GM10847 (cell line): ENCODE results near the gene PTGFR.

Experiments used
- POLR2A ChIP-seq: IDR thresholded peaks from 2 replicates; pipeline ENCODE4 v1.6.1; 2011; ENCODE audit not compliant: insufficient read length; ENCODE audit errors: extremely low read depth

PTGFR gene

GRCh38 chr1:78490861-78491450 is at the start of gene PTGFR:
Gene PTGFR (plus strand): TSS chr1:78490974. CDS start chr1:78492744, 1,770 bp downstream.
- TF ChIP-seq POLR2A = no peak

GRCh38 chr1:78441921-78442320 is 48.9 kb upstream of the PTGFR start:
- TF ChIP-seq POLR2A = no peak

- TF ChIP-seq POLR2A = no peak
Observed at GRCh38 chr1:78447086-78447485, 43.7 kb upstream of the PTGFR start.

- no peak for TF ChIP-seq POLR2A
Observed at GRCh38 chr1:78464449-78464891, 26.3 kb upstream of the PTGFR start.

- no peak for TF ChIP-seq POLR2A
Observed at GRCh38 chr1:78465143-78465542, 25.6 kb upstream of the PTGFR start.

GRCh38 chr1:78468521-78468920 is 22.3 kb upstream of the PTGFR start:
- no peak for TF ChIP-seq POLR2A

GRCh38 chr1:78469576-78469975 is 21.2 kb upstream of the PTGFR start:
- no peak for TF ChIP-seq POLR2A

GRCh38 chr1:78471890-78472620 is 18.7 kb upstream of the PTGFR start:
- TF ChIP-seq POLR2A = no peak

- no peak for TF ChIP-seq POLR2A
Observed at GRCh38 chr1:78472851-78473496, 17.8 kb upstream of the PTGFR start.

GRCh38 chr1:78474092-78474491 is 16.7 kb upstream of the PTGFR start:
- TF ChIP-seq POLR2A = no peak

- no peak for TF ChIP-seq POLR2A
Observed at GRCh38 chr1:78475888-78476610, 14.7 kb upstream of the PTGFR start.

GRCh38 chr1:78483903-78484302 is 6.9 kb upstream of the PTGFR start:
- no peak for TF ChIP-seq POLR2A

- no peak for TF ChIP-seq POLR2A
Observed at GRCh38 chr1:78491451-78492071, 787 bp downstream of the PTGFR start.

- no peak for TF ChIP-seq POLR2A
Observed at GRCh38 chr1:78492386-78492950, 1.7 kb downstream of the PTGFR start.

- TF ChIP-seq POLR2A = no peak
Observed at GRCh38 chr1:78493451-78493850, 2.7 kb downstream of the PTGFR start.

GRCh38 chr1:78497201-78497600 is 6.4 kb downstream of the PTGFR start:
- TF ChIP-seq POLR2A = no peak
